ENCODE data around the gene MUCL3.
"Not testable (repeated sequence)": the region's sequence is repeated elsewhere in the genome, so short reads cannot be mapped to it uniquely, and the experiment has no call there.

MUCL3 gene

DNA sequence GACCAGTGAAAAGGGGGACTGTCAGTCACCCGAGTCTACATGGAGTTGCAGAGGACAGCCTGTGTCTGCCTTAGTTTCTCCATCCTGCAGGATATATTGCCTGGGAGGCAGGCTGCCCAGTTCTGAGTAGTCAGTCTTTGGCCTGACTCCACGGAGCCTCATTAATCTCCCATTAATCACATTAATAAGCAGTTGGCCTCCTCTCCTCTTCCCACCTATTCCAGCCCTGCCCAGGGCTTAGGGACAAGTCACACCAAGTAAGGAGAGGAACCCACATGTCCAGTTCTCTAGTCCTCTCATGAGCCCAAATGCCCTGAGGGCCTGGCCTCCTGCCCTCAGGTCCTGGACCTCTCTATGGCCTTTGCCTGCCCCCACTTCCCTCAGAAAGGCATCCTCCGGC is 1.3 kb upstream of the MUCL3 start:
- DNase-seq (ENCODE audit: low spot score), result peak; percentile 18

DNA sequence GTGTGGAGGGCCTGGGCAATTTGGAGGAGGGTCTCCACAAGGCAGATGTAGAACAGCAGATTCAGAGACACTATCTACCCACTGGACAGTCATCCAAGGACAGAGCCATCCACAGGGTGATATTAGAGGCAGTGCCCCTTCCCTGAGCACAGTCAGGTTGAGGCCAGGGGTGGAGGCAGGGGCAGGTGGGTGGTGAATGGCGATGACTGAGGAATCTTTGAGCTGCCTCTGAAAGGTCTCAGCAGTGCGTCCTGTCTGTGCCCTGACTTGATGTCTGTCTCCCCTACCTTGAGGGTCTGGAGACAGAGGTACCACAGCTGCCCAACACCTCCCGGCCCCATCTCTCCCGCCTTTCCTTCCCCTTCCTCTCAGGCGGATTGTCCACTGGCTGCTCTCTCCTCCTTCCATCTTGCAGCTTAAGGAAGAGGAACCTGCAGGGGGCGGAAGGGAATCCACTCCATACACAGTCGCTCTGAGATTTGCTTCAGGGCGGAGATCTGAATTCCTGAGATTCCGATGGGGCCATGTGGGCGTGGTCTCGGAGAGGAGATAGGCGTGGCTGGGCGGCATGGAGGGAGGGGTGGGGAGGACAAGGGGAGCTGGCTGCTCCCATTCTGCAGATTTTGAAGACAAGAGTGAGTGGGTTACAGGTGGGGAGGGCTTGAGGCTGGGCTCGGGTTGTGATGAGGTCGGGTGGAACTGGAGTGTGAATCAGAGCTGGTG is 1.7 kb downstream of the MUCL3 start:
- peak; percentile 94 for DNase-seq (ENCODE audit: low spot score)

- DNase-seq (ENCODE audit: low spot score), result no peak
These were observed 3.3 kb downstream of the MUCL3 start for GRCh38 chr6:30944051-30944450.

DNA sequence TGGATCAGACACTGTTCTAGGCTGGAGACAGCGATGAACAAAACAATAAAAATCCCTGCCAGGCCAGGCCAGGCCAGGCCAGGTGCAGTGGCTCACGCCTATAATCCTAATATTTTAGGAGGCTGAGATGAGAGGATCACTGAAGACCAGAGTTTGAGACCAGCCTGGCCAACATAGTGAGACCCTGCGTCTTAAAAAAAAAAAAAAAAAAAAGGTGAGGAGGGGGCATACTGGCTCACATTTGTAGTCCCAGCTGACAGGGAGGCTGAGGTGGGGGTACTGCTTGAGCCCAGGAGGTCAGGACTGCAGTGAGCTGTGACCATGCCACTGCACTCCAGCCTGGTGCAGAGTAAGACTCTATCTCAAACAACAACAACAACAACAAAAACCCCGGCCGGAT is 4.5 kb downstream of the MUCL3 start:
- DNase-seq (ENCODE audit: low spot score), result no peak

DNA sequence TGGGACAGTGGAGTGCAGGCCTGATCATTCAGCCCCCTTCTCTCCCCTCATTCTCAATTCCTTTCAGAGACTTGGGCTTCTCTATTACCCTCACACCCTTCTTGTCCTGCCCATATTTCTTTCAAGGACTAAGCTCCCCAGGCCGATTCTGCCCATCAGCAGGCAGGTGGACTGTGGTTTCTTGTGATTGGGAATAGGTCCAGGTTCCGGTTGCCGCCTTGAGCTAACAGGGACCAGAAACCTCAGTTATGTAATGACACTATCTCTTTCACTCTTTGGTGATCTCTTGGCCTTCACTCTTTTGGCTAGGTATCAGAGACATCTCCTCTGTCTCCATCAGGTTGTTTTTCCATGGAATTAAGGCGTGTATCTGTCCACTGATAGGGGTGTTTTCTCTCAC is 6.5 kb downstream of the MUCL3 start:
- DNase-seq (ENCODE audit: low spot score), result no peak

DNA sequence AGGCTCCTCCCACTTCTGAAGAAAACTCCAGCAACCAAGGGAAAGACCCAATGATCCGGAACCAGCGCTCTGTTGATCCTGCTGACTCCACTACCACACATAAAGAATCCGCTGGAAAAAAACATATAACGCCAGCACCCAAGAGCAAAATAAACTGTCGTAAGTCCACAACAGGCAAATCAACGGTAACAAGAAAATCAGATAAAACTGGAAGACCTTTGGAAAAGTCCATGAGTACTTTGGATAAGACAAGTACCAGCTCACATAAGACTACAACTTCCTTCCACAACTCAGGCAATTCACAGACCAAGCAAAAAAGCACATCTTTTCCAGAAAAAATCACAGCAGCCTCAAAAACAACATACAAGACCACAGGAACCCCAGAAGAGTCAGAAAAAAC is 8.0 kb downstream of the MUCL3 start:
- no peak for DNase-seq (ENCODE audit: low spot score)

DNA sequence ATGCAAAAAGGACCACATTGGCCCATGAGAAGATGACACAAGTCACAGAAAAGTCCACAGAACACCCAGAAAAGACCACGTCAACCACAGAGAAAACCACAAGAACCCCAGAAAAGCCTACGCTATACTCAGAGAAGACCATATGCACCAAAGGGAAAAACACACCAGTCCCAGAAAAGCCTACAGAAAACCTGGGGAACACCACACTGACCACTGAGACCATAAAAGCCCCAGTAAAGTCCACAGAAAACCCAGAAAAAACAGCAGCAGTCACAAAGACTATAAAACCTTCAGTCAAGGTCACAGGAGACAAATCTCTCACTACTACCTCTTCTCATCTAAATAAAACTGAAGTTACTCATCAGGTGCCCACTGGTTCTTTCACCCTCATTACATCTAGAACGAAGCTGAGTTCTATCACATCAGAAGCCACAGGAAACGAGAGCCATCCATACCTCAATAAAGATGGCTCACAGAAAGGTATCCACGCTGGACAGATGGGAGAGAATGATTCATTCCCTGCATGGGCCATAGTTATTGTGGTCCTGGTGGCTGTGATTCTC is 11.2 kb downstream of the MUCL3 start:
- DNase-seq (ENCODE audit: low spot score), result no peak

GRCh38 chr6:30954631-30955366 is 14.0 kb downstream of the MUCL3 start:
- DNase-seq (ENCODE audit: low spot score), result no peak

DNA sequence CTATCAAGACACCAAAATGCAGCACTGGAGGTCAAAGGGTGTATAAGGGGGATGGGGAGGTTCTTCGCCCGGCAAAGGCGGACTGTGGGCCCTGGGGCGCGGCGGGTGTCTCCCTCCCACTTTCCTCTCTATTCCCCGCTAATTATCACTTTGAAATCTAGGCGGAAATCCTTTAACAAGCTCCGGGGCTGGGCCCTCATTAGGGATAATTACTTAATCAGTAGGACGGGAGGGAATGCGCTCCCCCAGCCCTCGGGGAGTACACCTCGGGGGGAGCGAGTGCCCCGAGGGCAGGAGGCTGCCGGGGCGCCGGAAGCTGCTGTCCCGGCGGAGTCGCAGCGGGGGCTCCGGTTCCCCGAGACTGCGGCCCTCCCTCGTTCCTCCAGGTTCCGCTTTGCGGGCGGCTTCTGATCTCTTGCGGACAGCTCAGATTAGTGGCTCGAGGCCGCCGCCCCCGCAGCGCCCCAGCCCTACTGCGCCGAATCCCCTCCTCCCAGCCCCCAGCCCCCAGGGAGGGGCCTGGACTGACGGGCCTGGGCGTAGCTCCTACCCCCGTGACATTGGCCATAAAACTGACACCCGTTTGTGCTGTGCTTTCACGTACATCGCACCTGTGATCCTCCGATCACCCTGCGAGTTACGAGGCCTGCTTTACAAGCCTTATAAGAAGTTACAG is 14.7 kb downstream of the MUCL3 start:
- DNase-seq (ENCODE audit: low spot score), result peak; percentile 65

GRCh38 chr6:30957716-30958115 is 16.9 kb downstream of the MUCL3 start:
- no peak for DNase-seq (ENCODE audit: low spot score)

- DNase-seq (ENCODE audit: low spot score), result peak; percentile 45
These were observed 20.3 kb downstream of the MUCL3 start for GRCh38 chr6:30960907-30961673.

GRCh38 chr6:30962716-30963115 is 21.9 kb downstream of the MUCL3 start:
- no peak for DNase-seq (ENCODE audit: low spot score)

- DNase-seq (ENCODE audit: low spot score), result peak; percentile 19
These were observed 22.9 kb downstream of the MUCL3 start for GRCh38 chr6:30963641-30964040.

GRCh38 chr6:30964075-30964474 is 23.3 kb downstream of the MUCL3 start:
- no peak for DNase-seq (ENCODE audit: low spot score)

DNA sequence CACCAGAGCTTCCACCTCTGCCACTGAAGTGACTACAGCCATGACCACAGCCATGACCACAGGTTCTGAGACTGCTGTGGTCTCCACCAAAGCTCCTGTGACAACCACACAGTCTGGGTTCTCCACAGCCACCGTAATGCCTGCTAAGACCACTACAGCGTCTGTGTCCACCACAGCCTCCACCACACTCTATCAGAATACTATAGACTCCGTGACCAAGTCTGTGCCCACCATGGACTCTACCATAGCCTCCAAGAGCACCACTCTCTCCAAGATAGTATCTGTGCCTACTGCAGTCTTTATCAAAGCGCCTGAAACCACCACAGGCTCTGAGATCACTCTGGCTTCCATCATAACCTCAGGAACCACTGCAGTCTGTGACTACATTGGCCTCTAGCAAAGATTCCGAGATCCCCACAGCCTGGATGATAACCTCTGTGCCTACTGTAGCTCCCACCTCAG is 24.4 kb downstream of the MUCL3 start:
- no peak for DNase-seq (ENCODE audit: low spot score)

DNA sequence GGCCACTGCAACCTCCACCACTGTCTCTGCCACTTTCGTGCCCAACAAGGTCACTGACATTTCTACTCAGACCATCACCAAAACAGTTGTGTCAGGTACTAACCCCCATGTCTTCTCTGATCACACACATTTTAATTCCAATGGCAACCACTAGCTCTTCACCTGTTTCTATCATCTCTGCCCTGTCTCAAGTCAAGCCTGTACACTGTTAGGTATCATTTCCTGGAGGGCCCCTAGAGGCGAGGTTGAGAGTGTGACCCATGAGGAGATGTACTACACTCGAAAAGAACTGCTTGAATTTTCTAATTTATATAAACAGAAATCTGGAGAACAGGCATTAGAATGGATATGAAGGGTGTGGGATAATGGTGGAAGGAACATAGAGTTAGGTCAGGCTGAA is 25.4 kb downstream of the MUCL3 start:
- no peak for DNase-seq (ENCODE audit: low spot score)

DNA sequence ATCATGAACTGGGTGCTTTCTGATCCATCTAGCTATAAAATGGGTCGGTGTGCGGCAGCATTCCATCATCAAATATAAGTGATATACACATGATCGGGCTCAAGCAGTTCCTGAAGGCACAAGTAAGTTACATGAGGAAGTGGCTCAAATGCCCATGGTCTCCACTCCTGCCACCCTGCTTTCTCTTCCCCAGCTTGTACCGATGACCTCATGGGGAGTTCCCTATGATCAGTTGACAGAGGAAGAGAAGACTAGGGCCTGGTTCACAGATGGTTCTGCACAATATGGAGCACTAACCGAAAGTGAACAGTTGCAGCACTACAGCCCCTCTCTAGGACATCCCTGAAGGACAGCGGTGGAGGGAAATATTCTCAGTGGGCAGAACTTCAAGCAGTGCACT is 28.4 kb downstream of the MUCL3 start:
- not testable (repeated sequence) for DNase-seq (ENCODE audit: low spot score)

GRCh38 chr6:30970946-30971345 is 30.2 kb downstream of the MUCL3 start:
- DNase-seq (ENCODE audit: low spot score), result no peak

DNA sequence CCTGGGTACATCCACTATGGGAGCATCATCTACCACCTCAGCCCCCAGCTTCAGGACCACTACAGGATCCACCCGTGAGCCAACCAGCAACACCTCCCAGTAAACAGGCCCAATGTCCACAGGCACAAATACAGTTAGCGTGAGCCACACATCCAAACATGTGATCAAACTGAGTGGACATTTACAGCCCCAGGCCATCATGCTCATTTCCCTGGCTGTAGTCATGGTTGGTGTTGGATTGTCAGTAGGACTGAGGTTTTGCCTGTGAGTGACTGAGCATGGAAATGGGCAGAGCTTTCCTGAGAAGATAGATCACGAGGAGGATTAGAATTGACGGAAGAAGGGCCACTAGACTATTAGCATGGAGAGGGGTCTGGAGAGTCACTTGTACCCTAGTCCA is 32.0 kb downstream of the MUCL3 start:
- no peak for DNase-seq (ENCODE audit: low spot score)

DNA sequence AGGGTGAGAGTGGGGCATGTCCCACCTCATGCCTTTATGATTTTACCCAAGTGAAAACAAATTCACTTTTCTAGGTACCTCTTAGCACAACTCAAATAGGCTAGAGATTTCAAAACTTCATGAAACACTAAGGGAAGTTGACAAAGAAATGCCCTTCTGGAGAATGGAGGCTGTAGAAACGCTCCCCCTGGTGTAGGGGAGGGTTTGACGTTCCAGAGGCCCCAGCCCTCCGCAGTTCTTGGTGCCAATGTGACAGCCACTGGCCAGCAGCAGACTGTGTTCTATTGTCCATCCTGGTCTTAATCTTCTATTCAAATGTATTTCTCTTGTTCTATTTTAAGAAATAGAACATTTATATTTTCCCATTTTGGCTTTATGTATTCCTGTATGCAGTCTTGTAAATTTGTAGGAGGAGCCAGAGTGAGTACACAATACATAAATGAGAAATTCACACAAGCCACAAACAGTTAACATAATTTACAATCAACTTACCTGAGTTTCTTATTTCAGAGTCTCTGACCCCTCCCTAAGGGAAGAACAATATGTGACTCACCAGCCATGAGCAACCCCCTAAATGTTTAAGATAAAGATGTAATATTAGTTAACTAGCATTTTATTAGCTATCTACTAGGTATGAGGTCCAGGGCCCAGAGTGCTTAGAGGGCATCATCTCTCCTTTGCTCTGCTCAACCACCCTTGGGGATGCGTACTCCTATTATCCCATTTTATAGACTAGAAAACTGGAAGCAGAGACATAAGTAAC is 33.9 kb downstream of the MUCL3 start:
- no peak for DNase-seq (ENCODE audit: low spot score)

DNA sequence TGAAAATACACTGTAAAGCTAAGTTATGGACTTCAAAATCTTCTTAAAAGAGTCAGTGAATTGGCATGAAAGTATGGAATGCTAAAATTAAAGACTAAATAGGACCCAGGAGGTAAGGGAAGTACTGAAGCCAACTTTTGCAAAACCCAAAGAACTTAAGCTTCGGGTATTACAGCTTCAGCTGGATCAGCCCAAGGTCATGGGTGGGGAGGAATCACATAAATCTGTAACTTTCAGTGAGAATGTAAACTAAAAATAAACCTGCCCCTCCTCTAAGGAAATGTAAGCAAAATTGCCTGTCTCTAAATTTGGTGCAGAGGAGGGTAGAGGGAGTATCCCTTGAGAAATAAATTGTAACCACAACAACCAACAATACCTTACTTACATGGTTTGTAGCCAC is 38.4 kb downstream of the MUCL3 start:
- DNase-seq (ENCODE audit: low spot score), result no peak
